Duodenal mucosa (tissue), 2 donors: Measurements from ENCODE around the gene ITPKA.

ENCODE experiments used
- H3K27ac ChIP-seq: one replicate; pipeline ENCODE4 v1.7.0; 2013; ENCODE audit warnings: low read depth, low read length
- H3K27me3 ChIP-seq, 2 donors: one replicate each; pipeline ENCODE4 v1.7.0; 2013; ENCODE audit warnings: low read length in 2 of 2, control low read depth in 1 of 2; ENCODE audit not compliant: insufficient read depth in 2 of 2, control insufficient read depth in 1 of 2
- H3K36me3 ChIP-seq, 2 donors: one replicate each; pipeline ENCODE4 v1.7.0; 2013; ENCODE audit warnings: low read length in 2 of 2, control low read depth in 1 of 2; ENCODE audit not compliant: insufficient read depth in 2 of 2, control insufficient read depth in 1 of 2
- H3K4me1 ChIP-seq, 2 donors: one replicate each; pipeline ENCODE4 v1.7.0; 2013; ENCODE audit warnings: low read length in 2 of 2, control low read depth in 1 of 2; ENCODE audit not compliant: insufficient read depth in 2 of 2, control insufficient read depth in 1 of 2
- H3K4me3 ChIP-seq, 2 donors: one replicate each; pipeline ENCODE4 v1.7.0; 2013; ENCODE audit warnings: low read length in 2 of 2, low read depth in 1 of 2
- H3K9ac ChIP-seq, 2 donors: one replicate each; pipeline ENCODE4 v1.7.0; 2013; ENCODE audit warnings: low read length in 2 of 2, low read depth in 1 of 2
- H3K9me3 ChIP-seq, 2 donors: one replicate each; pipeline ENCODE4 v1.7.0; 2013; ENCODE audit warnings: low read length in 2 of 2, control low read depth in 1 of 2; ENCODE audit not compliant: control insufficient read depth in 1 of 2

ITPKA gene

GRCh38 chr15:41487802-41488201 is 5.9 kb upstream of the ITPKA start:
- H3K9ac ChIP-seq, result no peak overlapping the region
- no peaks in the 10 kb centered on the region for H3K36me3 ChIP-seq
- no peaks in the 10 kb centered on the region for H3K27me3 ChIP-seq
- peaks cover 28 to 31% of the 10 kb centered on the region in 2 donors for H3K4me1 ChIP-seq
- no peaks in the 10 kb centered on the region for H3K9me3 ChIP-seq
- H3K4me3 ChIP-seq, result no peak overlapping the region
- no peak overlapping the region for H3K27ac ChIP-seq

GRCh38 chr15:41489641-41490040 is 4.0 kb upstream of the ITPKA start:
- Histone ChIP-seq H3K36me3 (no peaks in the 10 kb centered on the region), H3K27ac (no peak overlapping the region), H3K4me3 (no peak overlapping the region), H3K27me3 (peaks cover 0 to 3% of the 10 kb centered on the region in 2 donors), H3K4me1 (peaks cover 22% of the 10 kb centered on the region in 2 donors), H3K9me3 (no peaks in the 10 kb centered on the region), H3K9ac (no peak overlapping the region)

- peaks cover 0 to 9% of the 10 kb centered on the region in 2 donors for H3K27me3 ChIP-seq
- no peak overlapping the region for H3K9ac ChIP-seq
Measured at GRCh38 chr15:41490355-41490754, 3.3 kb upstream of the ITPKA start.

GRCh38 chr15:41491889-41492288 is 1.8 kb upstream of the ITPKA start:
- Histone ChIP-seq H3K4me1 (peaks cover 34 to 40% of the 10 kb centered on the region in 2 donors), H3K9me3 (no peaks in the 10 kb centered on the region), H3K27ac (no peak overlapping the region), H3K9ac (no peak overlapping the region), H3K4me3 (no peak overlapping the region), H3K27me3 (peaks cover under 1 to 15% of the 10 kb centered on the region in 2 donors), H3K36me3 (no peaks in the 10 kb centered on the region)

More at GRCh38 chr15:41490355-41490754, 3.3 kb upstream of the ITPKA start:
- no peaks in the 10 kb centered on the region for H3K36me3 ChIP-seq
- H3K4me3 ChIP-seq, result no peak overlapping the region
- H3K9me3 ChIP-seq, result no peaks in the 10 kb centered on the region
- no peak overlapping the region for H3K27ac ChIP-seq
- H3K4me1 ChIP-seq, result peaks cover 26 to 29% of the 10 kb centered on the region in 2 donors

- Histone ChIP-seq H3K27ac (peak overlapping the region; percentile 34), H3K9me3 (no peaks in the 10 kb centered on the region), H3K4me3 (peak overlapping the region; percentile 76 to 79), H3K27me3 (peaks cover 3 to 15% of the 10 kb centered on the region in 2 donors), H3K36me3 (no peaks in the 10 kb centered on the region), H3K4me1 (peaks cover 29 to 35% of the 10 kb centered on the region in 2 donors), H3K9ac (peak overlapping the region; percentile 27 to 85)
Measured at GRCh38 chr15:41492597-41493204, 973 bp upstream of the ITPKA start.

- Histone ChIP-seq H3K36me3 (no peaks in the 10 kb centered on the region), H3K27ac (peak overlapping the region; percentile 48), H3K4me1 (peaks cover 23 to 33% of the 10 kb centered on the region in 2 donors), H3K9me3 (no peaks in the 10 kb centered on the region), H3K9ac (peak overlapping the region; percentile 64 to 70), H3K27me3 (peaks cover 3 to 15% of the 10 kb centered on the region in 2 donors), H3K4me3 (peak overlapping the region; percentile 75 to 81)
Measured at GRCh38 chr15:41493902-41494189, 172 bp downstream of the ITPKA start.

GRCh38 chr15:41494190-41494921 is 682 bp downstream of the ITPKA start:
- H3K36me3 ChIP-seq, result peaks cover 0 to 3% of the 10 kb centered on the region in 2 donors
- no peaks in the 10 kb centered on the region for H3K9me3 ChIP-seq
- peak overlapping the region; percentile 75 to 81 for H3K4me3 ChIP-seq
- H3K27me3 ChIP-seq, result peaks cover 8 to 15% of the 10 kb centered on the region in 2 donors
- peak overlapping the region; percentile 48 for H3K27ac ChIP-seq
- H3K4me1 ChIP-seq, result peaks cover 23 to 33% of the 10 kb centered on the region in 2 donors
- peak overlapping the region; percentile 70 to 78 for H3K9ac ChIP-seq

- Histone ChIP-seq H3K36me3 (peaks cover 0 to 3% of the 10 kb centered on the region in 2 donors), H3K27me3 (peaks cover 11 to 15% of the 10 kb centered on the region in 2 donors), H3K9ac (peak overlapping the region; percentile 70 to 78), H3K27ac (peak overlapping the region; percentile 81), H3K9me3 (no peaks in the 10 kb centered on the region), H3K4me1 (peaks cover 23 to 33% of the 10 kb centered on the region in 2 donors), H3K4me3 (peak overlapping the region; percentile 75 to 81)
Measured at GRCh38 chr15:41494922-41495735, 1.5 kb downstream of the ITPKA start.

- H3K4me3 ChIP-seq, result peak overlapping the region; percentile 75 to 81
- peaks cover 0 to 3% of the 10 kb centered on the region in 2 donors for H3K36me3 ChIP-seq
- H3K4me1 ChIP-seq, result peaks cover 23 to 33% of the 10 kb centered on the region in 2 donors
- H3K27ac ChIP-seq, result peak overlapping the region; percentile 81
- peak overlapping the region; percentile 70 to 78 for H3K9ac ChIP-seq
- no peaks in the 10 kb centered on the region for H3K9me3 ChIP-seq
- peaks cover 11 to 15% of the 10 kb centered on the region in 2 donors for H3K27me3 ChIP-seq
Measured at GRCh38 chr15:41495736-41496599, 2.3 kb downstream of the ITPKA start.
